Measurements from ENCODE around the gene SETSIP. TPM values are rescaled to one million over a fixed set of nuclear protein-coding genes. Genes with fewer than 3 reads are reported as not detected.

Gene SETSIP
- polyA plus RNA-seq, 1 donor (not counting 4 experiments of a cell fraction or from before 2014, with no cell fraction given) = 0.89 TPM

DNA sequence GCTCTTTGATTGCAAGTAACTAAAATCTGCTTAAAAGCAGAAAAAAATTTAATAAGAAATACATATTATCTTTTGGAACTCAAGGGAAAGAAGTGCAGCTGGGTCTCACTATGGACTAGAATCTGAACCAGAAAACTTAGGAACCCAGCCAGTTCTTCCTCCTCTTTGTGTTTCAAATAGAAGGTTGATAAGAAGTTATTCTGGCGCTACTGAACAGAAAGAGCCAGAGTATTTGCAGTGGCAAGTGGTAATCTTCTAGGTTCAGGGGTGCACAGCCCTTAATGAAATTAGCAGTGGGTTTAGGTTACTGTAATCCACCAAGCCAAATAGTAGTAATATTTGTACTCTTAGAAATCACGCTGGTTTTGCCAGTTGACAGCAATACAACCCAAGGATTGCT, 33.4 kb upstream of the SETSIP start:
- no peak for FAIRE-seq
- Histone ChIP-seq H3K27ac (ENCODE audit: control insufficient read depth, insufficient read depth, low read length) (no peak overlapping the region), H3K9me3 (ENCODE audit: control insufficient read depth, low read depth, low read length) (no peaks in the 10 kb centered on the region), H3K9me1 (ENCODE audit: control insufficient read depth, extremely low read depth, insufficient read depth, low read length) (no peaks in the 10 kb centered on the region), H3K4me3 (ENCODE audit: control insufficient read depth in 2 of 3, extremely low read depth in 1 of 3, insufficient read depth in 2 of 3, low read depth in 1 of 3, low read length in 3 of 3) (no peak overlapping the region), H3K79me2 (ENCODE audit: control insufficient read depth, insufficient read depth, low read length) (no peaks in the 10 kb centered on the region), H3K4me1 (ENCODE audit: control insufficient read depth, extremely low read depth, insufficient read depth, low read length) (no peaks in the 10 kb centered on the region), H4K20me1 (ENCODE audit: control insufficient read depth, extremely low read depth, insufficient read depth, low read length) (no peaks in the 10 kb centered on the region), H3K4me2 (ENCODE audit: control insufficient read depth, extremely low read depth, insufficient read depth, low read depth, low read length) (no peak overlapping the region), H3K27me3 (ENCODE audit: control insufficient read depth, extremely low read depth, insufficient read depth, low read length) (no peaks in the 10 kb centered on the region), H2AFZ (ENCODE audit: control insufficient read depth, low read length) (no peak overlapping the region), H3K9ac (ENCODE audit: control insufficient read depth, extremely low read depth, insufficient read depth, low read length) (no peak overlapping the region), H3K36me3 (ENCODE audit: control insufficient read depth in 2 of 2, extremely low read depth in 1 of 2, insufficient read depth in 2 of 2, low read length in 2 of 2) (no peaks in the 10 kb centered on the region)
- TF ChIP-seq EZH2 (IDR thresholded peaks at IDR 0.05; ENCODE audit: low read length) (no peak), CTCF (optimal IDR thresholded peaks at IDR 0.05 in 1 of 3, IDR thresholded peaks at IDR 0.05 in 1 of 3, conservative IDR thresholded peaks at IDR 0.05 in 1 of 3; ENCODE audit: extremely low read depth in 1 of 3, insufficient read depth in 2 of 3, low read length in 3 of 3) (no peak)
- DNase-seq (ENCODE audit: low read depth, low spot score) = no peak
- dilution Hi-C loops (cut with MboI; ENCODE audit: extremely low pct_ligation_motif_present, low sequenced_read_pairs) = no loop called here

DNA sequence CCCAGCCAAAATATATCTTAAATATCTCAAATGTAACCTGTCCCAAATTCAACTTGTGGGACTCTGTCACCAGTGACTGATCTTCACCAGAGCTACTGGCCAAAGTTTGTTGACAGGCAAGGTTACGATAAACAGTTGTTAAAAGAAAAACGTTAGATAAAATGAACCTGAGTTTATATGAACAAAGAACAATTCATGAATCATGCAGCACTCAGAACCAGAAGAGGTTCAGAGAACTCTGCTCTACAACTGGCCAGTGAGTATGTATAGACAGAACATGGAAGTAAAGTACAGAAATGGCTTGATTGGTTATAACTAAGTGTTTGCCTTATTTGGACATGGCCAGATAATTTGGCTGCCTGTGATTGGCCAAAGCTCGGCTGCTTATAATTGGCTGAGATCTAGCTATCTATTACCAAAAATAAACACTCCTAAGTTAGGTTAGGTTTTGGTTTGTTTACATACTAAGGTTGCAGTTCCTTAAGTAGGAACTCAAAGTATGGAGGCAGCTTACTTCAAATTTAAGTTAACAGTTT, 30.4 kb upstream of the SETSIP start:
- Histone ChIP-seq H3K36me3 (ENCODE audit: control insufficient read depth in 2 of 2, extremely low read depth in 1 of 2, insufficient read depth in 2 of 2, low read length in 2 of 2) (no peaks in the 10 kb centered on the region), H4K20me1 (ENCODE audit: control insufficient read depth, extremely low read depth, insufficient read depth, low read length) (no peaks in the 10 kb centered on the region), H2AFZ (ENCODE audit: control insufficient read depth, low read length) (no peak overlapping the region), H3K27me3 (ENCODE audit: control insufficient read depth, extremely low read depth, insufficient read depth, low read length) (no peaks in the 10 kb centered on the region), H3K79me2 (ENCODE audit: control insufficient read depth, insufficient read depth, low read length) (no peaks in the 10 kb centered on the region), H3K4me3 (ENCODE audit: control insufficient read depth in 2 of 3, extremely low read depth in 1 of 3, insufficient read depth in 2 of 3, low read depth in 1 of 3, low read length in 3 of 3) (no peak overlapping the region), H3K9me1 (ENCODE audit: control insufficient read depth, extremely low read depth, insufficient read depth, low read length) (no peaks in the 10 kb centered on the region), H3K4me1 (ENCODE audit: control insufficient read depth, extremely low read depth, insufficient read depth, low read length) (no peaks in the 10 kb centered on the region), H3K9ac (ENCODE audit: control insufficient read depth, extremely low read depth, insufficient read depth, low read length) (no peak overlapping the region), H3K9me3 (ENCODE audit: control insufficient read depth, low read depth, low read length) (no peaks in the 10 kb centered on the region), H3K4me2 (ENCODE audit: control insufficient read depth, extremely low read depth, insufficient read depth, low read depth, low read length) (no peak overlapping the region), H3K27ac (ENCODE audit: control insufficient read depth, insufficient read depth, low read length) (no peak overlapping the region)
- FAIRE-seq (no peak), DNase-seq (ENCODE audit: low read depth, low spot score) (no peak)
- no peak for TF ChIP-seq EZH2 (IDR thresholded peaks at IDR 0.05; ENCODE audit: low read length)
- TF ChIP-seq CTCF (optimal IDR thresholded peaks at IDR 0.05 in 1 of 3, IDR thresholded peaks at IDR 0.05 in 1 of 3, conservative IDR thresholded peaks at IDR 0.05 in 1 of 3; ENCODE audit: extremely low read depth in 1 of 3, insufficient read depth in 2 of 3, low read length in 3 of 3) = no peak
- dilution Hi-C loops (cut with MboI; ENCODE audit: extremely low pct_ligation_motif_present, low sequenced_read_pairs) = no loop called here

Measured in keratinocyte (primary cell).